Gastroesophageal sphincter (tissue), 3 donors: ENCODE results near the gene GDA.

ENCODE experiments used
- CTCF ChIP-seq, 4 experiments: fragments of 200-600 bp in 2 of 4; fragments of 450-650 bp in 2 of 4; sonication (generic) in 1 of 4; IDR thresholded peaks; one replicate each; pipeline ENCODE4 v1.5.1; 2017 to 2019; ENCODE audit warnings: antibody characterized with exemption in 4 of 4, mild to moderate bottlenecking in 2 of 4, moderate library complexity in 2 of 4
- EP300 ChIP-seq: sonication (generic); formaldehyde crosslinking; IDR thresholded peaks from one replicate; pipeline ENCODE4 v1.6.1; 2017; ENCODE audit warnings: antibody characterized with exemption, mild to moderate bottlenecking
- POLR2AphosphoS5 ChIP-seq: sonication (generic); formaldehyde crosslinking; IDR thresholded peaks from one replicate; pipeline ENCODE4 v1.6.1; 2017; ENCODE audit warnings: antibody characterized with exemption

- TF ChIP-seq CTCF (IDR thresholded peaks at IDR 0.05) (no peak), POLR2AphosphoS5 (no peak), EP300 (no peak)
Measured at GRCh38 chr9:72205513-72205912, 56.3 kb downstream of the GDA start.
